ENCODE data around the gene EOMES.

EOMES gene

GRCh38 chr3:27678234-27678633 lies 43.9 kb downstream of the EOMES start:
- intact Hi-C loops (cut with DNase I; ENCODE audit: low total_unique reads) = no loop called here
- H3K27ac ChIP-seq = peak overlapping the region; percentile 61 to 71
- TF ChIP-seq CTCF (IDR thresholded peaks at IDR 0.05) = no peak

GRCh38 chr3:27677565-27677964 lies 44.6 kb downstream of the EOMES start:
- intact Hi-C loops (cut with DNase I; ENCODE audit: low total_unique reads) = no loop called here

More at GRCh38 chr3:27678234-27678633, 43.9 kb downstream of the EOMES start:
- H3K27me3 ChIP-seq = no peaks in the 10 kb centered on the region
- peaks cover 0 to 50% (median 31%) of the 10 kb centered on the region in 4 donors for H3K4me1 ChIP-seq
- H3K4me3 ChIP-seq = no peak overlapping the region
- H3K36me3 ChIP-seq = no peaks in the 10 kb centered on the region
- DNase-seq = no peak
- no peaks in the 10 kb centered on the region for H3K9me3 ChIP-seq

GRCh38 chr3:27675287-27675686 lies 46.8 kb downstream of the EOMES start:
- peak overlapping the region in 1 of 2 donors; percentile 68 for H3K27ac ChIP-seq
- H3K9me3 ChIP-seq = no peaks in the 10 kb centered on the region
- H3K27me3 ChIP-seq = no peaks in the 10 kb centered on the region
- no peak overlapping the region for H3K4me3 ChIP-seq
- no peak for TF ChIP-seq CTCF (IDR thresholded peaks at IDR 0.05)
- intact Hi-C loops (cut with DNase I; ENCODE audit: low total_unique reads) = no loop called here
- peaks cover 0 to 38% (median 26%) of the 10 kb centered on the region in 4 donors for H3K4me1 ChIP-seq
- no peaks in the 10 kb centered on the region for H3K36me3 ChIP-seq
- no peak for DNase-seq

More at GRCh38 chr3:27677565-27677964, 44.6 kb downstream of the EOMES start:
- Histone ChIP-seq H3K9me3 (no peaks in the 10 kb centered on the region), H3K27me3 (no peaks in the 10 kb centered on the region), H3K27ac (peak overlapping the region; percentile 68 to 71), H3K4me3 (no peak overlapping the region), H3K4me1 (peaks cover 0 to 50% (median 31%) of the 10 kb centered on the region in 4 donors), H3K36me3 (no peaks in the 10 kb centered on the region)
- no peak for TF ChIP-seq CTCF (IDR thresholded peaks at IDR 0.05)
- DNase-seq = peak; percentile 68 to 78

GRCh38 chr3:27673701-27674100 lies 48.4 kb downstream of the EOMES start:
- Histone ChIP-seq H3K9me3 (no peaks in the 10 kb centered on the region), H3K27ac (no peak overlapping the region), H3K4me3 (no peak overlapping the region), H3K36me3 (no peaks in the 10 kb centered on the region), H3K27me3 (no peaks in the 10 kb centered on the region), H3K4me1 (peaks cover 0 to 29% (median 24%) of the 10 kb centered on the region in 4 donors)
- no peak for TF ChIP-seq CTCF (IDR thresholded peaks at IDR 0.05)
- no peak for DNase-seq
- intact Hi-C loops (cut with DNase I; ENCODE audit: low total_unique reads) = no loop called here

GRCh38 chr3:27671101-27671500 lies 51.0 kb downstream of the EOMES start:
- H3K4me1 ChIP-seq = peaks cover 0 to 14% (median 10%) of the 10 kb centered on the region in 4 donors
- no peaks in the 10 kb centered on the region for H3K9me3 ChIP-seq
- no peaks in the 10 kb centered on the region for H3K36me3 ChIP-seq
- intact Hi-C loops (cut with DNase I; ENCODE audit: low total_unique reads) = no loop called here
- H3K27me3 ChIP-seq = no peaks in the 10 kb centered on the region
- no peak for DNase-seq
- TF ChIP-seq CTCF (IDR thresholded peaks at IDR 0.05) = no peak
- H3K27ac ChIP-seq = no peak overlapping the region
- H3K4me3 ChIP-seq = no peak overlapping the region

- intact Hi-C loops (cut with DNase I; ENCODE audit: low total_unique reads) = no loop called here
- Histone ChIP-seq H3K36me3 (no peaks in the 10 kb centered on the region), H3K4me3 (no peak overlapping the region)
Measured at GRCh38 chr3:27670619-27671018, 51.5 kb downstream of the EOMES start.

More at GRCh38 chr3:27670619-27671018, 51.5 kb downstream of the EOMES start:
- Histone ChIP-seq H3K9me3 (no peaks in the 10 kb centered on the region), H3K4me1 (peaks cover 0 to 9% (median 6%) of the 10 kb centered on the region in 4 donors), H3K27me3 (no peaks in the 10 kb centered on the region), H3K27ac (no peak overlapping the region)
- TF ChIP-seq CTCF (IDR thresholded peaks at IDR 0.05) = no peak
- DNase-seq = no peak
